ENCODE measurements around the gene C1QTNF12.

Gene C1QTNF12

DNA sequence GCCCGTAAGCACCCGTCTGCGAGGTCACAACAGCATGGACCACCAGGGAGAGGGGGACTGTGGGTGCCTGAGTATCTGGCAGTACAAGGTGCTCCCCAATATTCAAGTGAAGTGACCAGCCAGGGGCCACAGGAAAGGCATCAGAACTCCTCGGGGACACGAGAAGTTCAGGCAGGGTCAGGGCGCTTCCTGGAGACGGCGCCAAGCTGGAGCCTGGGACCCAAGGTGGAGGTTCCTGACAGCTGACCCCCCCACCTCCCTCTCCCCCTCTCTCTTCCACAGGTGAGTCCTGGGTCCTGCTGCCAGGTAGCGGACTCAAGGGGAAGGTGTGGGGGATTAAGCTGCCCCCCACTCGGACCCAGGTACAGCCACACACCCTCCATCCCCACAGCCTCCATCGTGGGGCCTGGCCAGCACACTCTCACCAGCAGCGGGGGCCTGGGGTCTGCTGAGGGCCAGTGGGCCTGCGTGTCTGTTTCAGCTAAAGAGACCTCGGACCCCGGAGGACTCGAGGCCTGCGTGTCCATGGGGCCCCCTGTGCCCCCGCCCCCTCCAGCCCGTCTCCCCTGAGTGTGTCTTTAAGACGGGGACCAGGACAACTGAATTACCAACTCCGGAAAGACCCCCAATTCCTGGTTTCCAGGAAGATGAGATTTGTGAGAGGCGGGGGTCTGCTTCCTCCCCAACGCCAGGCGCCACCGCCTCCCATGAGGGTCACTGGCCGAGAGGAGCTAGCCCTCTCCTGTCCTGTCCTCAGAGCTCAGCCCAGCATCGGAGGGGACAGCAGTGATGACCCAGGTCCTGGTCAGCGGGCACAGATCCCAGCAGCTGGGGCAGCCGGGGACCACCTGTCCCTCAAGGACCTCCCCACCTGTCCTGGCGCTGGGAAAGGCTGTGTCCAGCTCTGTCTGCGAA is 46.3 kb downstream of the C1QTNF12 start:
- TF ChIP-seq, protein P1, sequence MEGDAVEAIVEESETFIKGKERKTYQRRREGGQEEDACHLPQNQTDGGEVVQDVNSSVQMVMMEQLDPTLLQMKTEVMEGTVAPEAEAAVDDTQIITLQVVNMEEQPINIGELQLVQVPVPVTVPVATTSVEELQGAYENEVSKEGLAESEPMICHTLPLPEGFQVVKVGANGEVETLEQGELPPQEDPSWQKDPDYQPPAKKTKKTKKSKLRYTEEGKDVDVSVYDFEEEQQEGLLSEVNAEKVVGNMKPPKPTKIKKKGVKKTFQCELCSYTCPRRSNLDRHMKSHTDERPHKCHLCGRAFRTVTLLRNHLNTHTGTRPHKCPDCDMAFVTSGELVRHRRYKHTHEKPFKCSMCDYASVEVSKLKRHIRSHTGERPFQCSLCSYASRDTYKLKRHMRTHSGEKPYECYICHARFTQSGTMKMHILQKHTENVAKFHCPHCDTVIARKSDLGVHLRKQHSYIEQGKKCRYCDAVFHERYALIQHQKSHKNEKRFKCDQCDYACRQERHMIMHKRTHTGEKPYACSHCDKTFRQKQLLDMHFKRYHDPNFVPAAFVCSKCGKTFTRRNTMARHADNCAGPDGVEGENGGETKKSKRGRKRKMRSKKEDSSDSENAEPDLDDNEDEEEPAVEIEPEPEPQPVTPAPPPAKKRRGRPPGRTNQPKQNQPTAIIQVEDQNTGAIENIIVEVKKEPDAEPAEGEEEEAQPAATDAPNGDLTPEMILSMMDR (IDR thresholded peaks at IDR 0.05; ENCODE audit: low read depth, low read length, missing control alignments): no peak
- H3K4me3 ChIP-seq (ENCODE audit: low read depth, low read length): peak overlapping the region; percentile 33
- in situ Hi-C loops (cut with HindIII; ENCODE audit: low sequenced_read_pairs): no loop called here
- no peak for DNase-seq (ENCODE audit: low read depth)

GRCh38 chr1:1199141-1199960 is 47.2 kb downstream of the C1QTNF12 start:
- DNase-seq (ENCODE audit: low read depth): no peak
- TF ChIP-seq, protein P1 (IDR thresholded peaks at IDR 0.05; ENCODE audit: low read depth, low read length, missing control alignments): no peak
- in situ Hi-C loops (cut with HindIII; ENCODE audit: low sequenced_read_pairs): no loop called here
- H3K4me3 ChIP-seq (ENCODE audit: low read depth, low read length): no peak overlapping the region

- in situ Hi-C loops (cut with HindIII; ENCODE audit: low sequenced_read_pairs): no loop called here
- DNase-seq (ENCODE audit: low read depth): no peak
- H3K4me3 ChIP-seq (ENCODE audit: low read depth, low read length): no peak overlapping the region
- TF ChIP-seq, protein P1 (IDR thresholded peaks at IDR 0.05; ENCODE audit: low read depth, low read length, missing control alignments): no peak
Measured at GRCh38 chr1:1198423-1199140, 47.9 kb downstream of the C1QTNF12 start.

DNA sequence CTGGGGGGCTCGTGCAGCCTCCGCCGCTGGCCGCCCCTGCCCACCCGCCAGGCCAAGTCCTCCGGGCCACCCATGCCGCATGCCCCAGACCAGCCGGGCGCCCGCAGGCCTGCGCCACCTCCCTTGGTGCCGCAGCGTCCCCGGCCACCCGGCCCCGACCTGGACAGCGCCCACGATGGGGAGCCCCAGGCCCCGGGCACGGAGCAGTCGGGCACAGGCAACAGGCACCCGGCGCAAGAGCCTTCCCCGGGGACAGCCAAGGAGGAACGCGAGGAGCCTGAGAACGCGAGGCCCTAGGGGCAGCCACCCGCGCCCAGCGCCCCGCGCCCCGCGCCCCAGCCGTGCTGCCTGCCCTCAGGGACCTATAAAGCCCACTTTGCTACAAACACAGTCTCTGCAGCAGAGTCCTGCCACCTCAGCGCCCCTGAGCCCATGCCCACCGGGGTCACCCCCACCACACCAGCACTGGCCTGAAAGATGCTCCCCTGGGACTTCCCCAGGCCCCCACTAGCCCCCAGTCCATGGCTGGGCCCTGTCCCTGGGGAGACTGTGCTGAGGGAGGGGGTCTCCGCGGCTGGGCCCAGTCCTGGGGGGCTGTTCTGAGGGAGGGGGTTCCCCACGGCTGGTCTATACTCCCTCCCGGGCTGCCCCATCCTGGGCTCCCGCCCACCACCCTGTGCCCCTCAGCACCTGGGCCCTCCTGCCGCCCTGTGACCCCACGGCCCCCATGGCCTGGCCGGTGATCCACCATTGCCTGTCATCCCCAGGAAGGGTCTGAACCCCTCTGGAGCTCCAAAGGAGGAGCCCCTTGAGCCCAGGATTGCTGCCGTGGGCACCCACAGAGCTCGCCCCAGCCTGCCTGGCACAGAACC is 48.7 kb downstream of the C1QTNF12 start:
- in situ Hi-C loops (cut with HindIII; ENCODE audit: low sequenced_read_pairs): no loop called here
- TF ChIP-seq, protein P1 (IDR thresholded peaks at IDR 0.05; ENCODE audit: low read depth, low read length, missing control alignments): no peak
- DNase-seq (ENCODE audit: low read depth): no peak
- no peak overlapping the region for H3K4me3 ChIP-seq (ENCODE audit: low read depth, low read length)

DNA sequence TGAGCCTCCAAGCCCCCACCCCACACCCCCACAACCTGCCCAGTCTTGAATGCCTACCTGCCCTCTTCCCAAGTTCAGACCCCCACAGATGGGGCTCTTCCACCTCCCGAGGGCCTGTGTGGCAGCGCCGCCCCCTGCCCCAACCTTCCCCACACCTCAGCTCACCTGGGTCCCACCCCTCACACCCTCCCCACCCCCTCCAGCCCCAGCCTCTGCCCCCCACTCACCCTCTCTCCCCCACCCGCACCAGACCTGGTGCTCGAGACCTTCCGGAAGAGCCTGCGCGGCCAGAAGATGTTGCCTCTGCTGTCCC is 49.4 kb downstream of the C1QTNF12 start:
- TF ChIP-seq, protein P1 (IDR thresholded peaks at IDR 0.05; ENCODE audit: low read depth, low read length, missing control alignments): no peak
- in situ Hi-C loops (cut with HindIII; ENCODE audit: low sequenced_read_pairs): no loop called here
- no peak overlapping the region for H3K4me3 ChIP-seq (ENCODE audit: low read depth, low read length)
- DNase-seq (ENCODE audit: low read depth): no peak

Data from astrocyte of the cerebellum (primary cell).